ENCODE results near the gene RDH8. TPM values are rescaled to one million over a fixed set of nuclear protein-coding genes. Genes with fewer than 3 reads are reported as not detected.

Gene RDH8
- total RNA-seq, 1 experiment from 2014 or later, result not detected

DNA sequence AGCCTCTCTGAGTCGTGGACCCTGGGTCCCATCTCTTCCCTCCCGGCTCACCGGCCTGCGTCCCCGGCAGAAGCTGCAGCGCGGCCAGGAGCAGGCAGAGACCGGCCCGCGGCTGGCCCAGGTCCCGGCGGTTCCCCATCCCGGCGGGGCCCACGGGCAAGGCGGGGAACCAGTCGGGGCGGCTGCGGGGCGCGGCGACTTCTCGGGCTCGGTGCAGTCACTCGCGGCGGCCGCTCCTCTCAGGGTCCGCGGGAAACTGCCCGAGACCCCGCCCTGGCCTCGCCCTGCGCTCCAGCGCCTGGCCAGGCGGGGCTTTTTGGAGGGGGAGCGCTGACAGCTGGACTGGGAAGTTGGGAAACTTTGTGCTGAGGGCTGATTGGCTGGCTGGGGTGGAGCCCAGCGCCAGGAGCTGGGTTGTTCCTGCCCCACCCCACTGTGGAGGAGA is 3.0 kb upstream of the RDH8 start, which contains the start of gene COL5A3:
Gene COL5A3, minus strand, starts transcription at position 258 of the 445 bp plus-strand sequence. Its CDS starts 119 bp downstream, at position 139.
- peak within 1 kb of the TSS; percentile 8 to 13; a peak in 2 of 4 replicates for H3K4me3 ChIP-seq (ENCODE audit: low read depth in 2 of 2, low read length in 2 of 2)
- peaks cover 6% of the 10 kb centered on the region; the same call in 1 of the 2 replicates for H3K27me3 ChIP-seq (ENCODE audit: control insufficient read depth, insufficient read depth, low read length)
- H3K36me3 ChIP-seq (ENCODE audit: control insufficient read depth, insufficient read depth, low read length), result no peaks in the 10 kb centered on the region
- DNase-seq (ENCODE audit: low read depth, low spot score) (no peak), ATAC-seq (peak; percentile 68)
- no peaks in the 10 kb centered on the region for H3K4me1 ChIP-seq (ENCODE audit: control insufficient read depth, insufficient read depth, low read length)
- in situ Hi-C loops (cut with HindIII; ENCODE audit: low pct_unique_long_range_greater_than_20kb, low sequenced_read_pairs) (no loop called here), intact Hi-C loops (cut with micrococcal nuclease; ENCODE audit: unreplicated experiment) (no loop called here)
- no peak within 1 kb of the TSS for H3K27ac ChIP-seq (ENCODE audit: low read length)
- TF ChIP-seq, protein P1, sequence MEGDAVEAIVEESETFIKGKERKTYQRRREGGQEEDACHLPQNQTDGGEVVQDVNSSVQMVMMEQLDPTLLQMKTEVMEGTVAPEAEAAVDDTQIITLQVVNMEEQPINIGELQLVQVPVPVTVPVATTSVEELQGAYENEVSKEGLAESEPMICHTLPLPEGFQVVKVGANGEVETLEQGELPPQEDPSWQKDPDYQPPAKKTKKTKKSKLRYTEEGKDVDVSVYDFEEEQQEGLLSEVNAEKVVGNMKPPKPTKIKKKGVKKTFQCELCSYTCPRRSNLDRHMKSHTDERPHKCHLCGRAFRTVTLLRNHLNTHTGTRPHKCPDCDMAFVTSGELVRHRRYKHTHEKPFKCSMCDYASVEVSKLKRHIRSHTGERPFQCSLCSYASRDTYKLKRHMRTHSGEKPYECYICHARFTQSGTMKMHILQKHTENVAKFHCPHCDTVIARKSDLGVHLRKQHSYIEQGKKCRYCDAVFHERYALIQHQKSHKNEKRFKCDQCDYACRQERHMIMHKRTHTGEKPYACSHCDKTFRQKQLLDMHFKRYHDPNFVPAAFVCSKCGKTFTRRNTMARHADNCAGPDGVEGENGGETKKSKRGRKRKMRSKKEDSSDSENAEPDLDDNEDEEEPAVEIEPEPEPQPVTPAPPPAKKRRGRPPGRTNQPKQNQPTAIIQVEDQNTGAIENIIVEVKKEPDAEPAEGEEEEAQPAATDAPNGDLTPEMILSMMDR (IDR thresholded peaks at IDR 0.05), result no peak
- ChIA-PET POLR2A (no interaction called here), CTCF (interaction anchor here (0.6 to 0.7 kb wide), 2 partner anchors 10 to 80 kb away, joined by 5 to 9 read pairs; no protein-coding TSS in a partner anchor)
- no peaks in the 10 kb centered on the region for H3K9me3 ChIP-seq (ENCODE audit: control insufficient read depth, insufficient read depth, low read depth, low read length)
- no TSS peak for BruUV-seq (replicated peaks)

DNA sequence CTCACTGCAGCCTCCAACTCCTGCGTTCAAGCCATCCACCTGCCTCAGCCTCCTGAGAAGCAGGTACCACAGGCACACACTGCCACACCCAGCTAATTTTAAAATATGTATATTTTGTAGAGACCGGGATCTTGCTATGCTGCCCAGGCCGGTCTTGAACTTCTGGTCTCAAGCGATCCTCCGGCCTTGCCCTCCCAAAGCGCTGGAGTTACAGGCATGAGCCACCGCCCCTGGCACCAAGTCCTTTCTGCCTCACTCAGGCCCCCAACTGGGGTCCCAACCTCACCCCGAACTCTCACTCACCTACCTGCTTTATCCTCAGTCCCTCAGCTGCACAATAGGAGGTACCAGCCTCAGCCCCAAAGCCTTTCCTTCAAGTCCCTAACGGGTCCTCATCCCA is 2.3 kb upstream of the RDH8 start:
- ATAC-seq, result no peak
- in situ Hi-C loops (cut with HindIII; ENCODE audit: low pct_unique_long_range_greater_than_20kb, low sequenced_read_pairs), result no loop called here
- DNase-seq (ENCODE audit: low read depth, low spot score), result no peak
- ChIA-PET POLR2A (no interaction called here), CTCF (interaction anchor here (0.7 kb wide), 1 partner anchor 11 kb away, joined by 9 read pairs; no protein-coding TSS in a partner anchor)
- intact Hi-C loops (cut with micrococcal nuclease; ENCODE audit: unreplicated experiment), result no loop called here
- H3K9me3 ChIP-seq (ENCODE audit: control insufficient read depth, insufficient read depth, low read depth, low read length), result no peaks in the 10 kb centered on the region
- TF ChIP-seq POLR2AphosphoS5 (IDR thresholded peaks at IDR 0.05; ENCODE audit: low read depth, low read length), result no peak
- TF ChIP-seq, protein P1 (IDR thresholded peaks at IDR 0.05), result no peak
- TF ChIP-seq, protein P2, sequence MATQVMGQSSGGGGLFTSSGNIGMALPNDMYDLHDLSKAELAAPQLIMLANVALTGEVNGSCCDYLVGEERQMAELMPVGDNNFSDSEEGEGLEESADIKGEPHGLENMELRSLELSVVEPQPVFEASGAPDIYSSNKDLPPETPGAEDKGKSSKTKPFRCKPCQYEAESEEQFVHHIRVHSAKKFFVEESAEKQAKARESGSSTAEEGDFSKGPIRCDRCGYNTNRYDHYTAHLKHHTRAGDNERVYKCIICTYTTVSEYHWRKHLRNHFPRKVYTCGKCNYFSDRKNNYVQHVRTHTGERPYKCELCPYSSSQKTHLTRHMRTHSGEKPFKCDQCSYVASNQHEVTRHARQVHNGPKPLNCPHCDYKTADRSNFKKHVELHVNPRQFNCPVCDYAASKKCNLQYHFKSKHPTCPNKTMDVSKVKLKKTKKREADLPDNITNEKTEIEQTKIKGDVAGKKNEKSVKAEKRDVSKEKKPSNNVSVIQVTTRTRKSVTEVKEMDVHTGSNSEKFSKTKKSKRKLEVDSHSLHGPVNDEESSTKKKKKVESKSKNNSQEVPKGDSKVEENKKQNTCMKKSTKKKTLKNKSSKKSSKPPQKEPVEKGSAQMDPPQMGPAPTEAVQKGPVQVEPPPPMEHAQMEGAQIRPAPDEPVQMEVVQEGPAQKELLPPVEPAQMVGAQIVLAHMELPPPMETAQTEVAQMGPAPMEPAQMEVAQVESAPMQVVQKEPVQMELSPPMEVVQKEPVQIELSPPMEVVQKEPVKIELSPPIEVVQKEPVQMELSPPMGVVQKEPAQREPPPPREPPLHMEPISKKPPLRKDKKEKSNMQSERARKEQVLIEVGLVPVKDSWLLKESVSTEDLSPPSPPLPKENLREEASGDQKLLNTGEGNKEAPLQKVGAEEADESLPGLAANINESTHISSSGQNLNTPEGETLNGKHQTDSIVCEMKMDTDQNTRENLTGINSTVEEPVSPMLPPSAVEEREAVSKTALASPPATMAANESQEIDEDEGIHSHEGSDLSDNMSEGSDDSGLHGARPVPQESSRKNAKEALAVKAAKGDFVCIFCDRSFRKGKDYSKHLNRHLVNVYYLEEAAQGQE (IDR thresholded peaks at IDR 0.05; ENCODE audit: insufficient read depth in 1 of 2, low read depth in 2 of 2, low read length in 1 of 2), result no peak
- no peak for TF ChIP-seq SIN3A (IDR thresholded peaks at IDR 0.05; ENCODE audit: borderline replicate concordance, insufficient read depth, low read depth, low read length)
- TF ChIP-seq TCF7L2 (IDR thresholded peaks at IDR 0.05; ENCODE audit: low read depth, low read length), result no peak
- no peaks in the 10 kb centered on the region for H3K36me3 ChIP-seq (ENCODE audit: control insufficient read depth, insufficient read depth, low read length)
- H3K27me3 ChIP-seq (ENCODE audit: control insufficient read depth, insufficient read depth, low read length), result peaks cover 6% of the 10 kb centered on the region; the same call in 1 of the 2 replicates
- H3K27ac ChIP-seq (ENCODE audit: low read length), result no peak overlapping the region
- H3K4me1 ChIP-seq (ENCODE audit: control insufficient read depth, insufficient read depth, low read length), result no peaks in the 10 kb centered on the region
- no TSS peak for BruUV-seq (replicated peaks)
- no peak overlapping the region for H3K4me3 ChIP-seq (ENCODE audit: low read depth in 2 of 2, low read length in 2 of 2)
